Ammon's horn (tissue), 1 donor: ENCODE data around the gene USP40.
A peak's percentile ranks its signal among the peaks of the same experiment; 100 is the strongest.

Source experiments
- DNase-seq: peaks from one replicate; pipeline ENCODE4 v3.0.0-alpha.2; 2016; ENCODE audit warnings: low spot score

The USP40 gene

DNA sequence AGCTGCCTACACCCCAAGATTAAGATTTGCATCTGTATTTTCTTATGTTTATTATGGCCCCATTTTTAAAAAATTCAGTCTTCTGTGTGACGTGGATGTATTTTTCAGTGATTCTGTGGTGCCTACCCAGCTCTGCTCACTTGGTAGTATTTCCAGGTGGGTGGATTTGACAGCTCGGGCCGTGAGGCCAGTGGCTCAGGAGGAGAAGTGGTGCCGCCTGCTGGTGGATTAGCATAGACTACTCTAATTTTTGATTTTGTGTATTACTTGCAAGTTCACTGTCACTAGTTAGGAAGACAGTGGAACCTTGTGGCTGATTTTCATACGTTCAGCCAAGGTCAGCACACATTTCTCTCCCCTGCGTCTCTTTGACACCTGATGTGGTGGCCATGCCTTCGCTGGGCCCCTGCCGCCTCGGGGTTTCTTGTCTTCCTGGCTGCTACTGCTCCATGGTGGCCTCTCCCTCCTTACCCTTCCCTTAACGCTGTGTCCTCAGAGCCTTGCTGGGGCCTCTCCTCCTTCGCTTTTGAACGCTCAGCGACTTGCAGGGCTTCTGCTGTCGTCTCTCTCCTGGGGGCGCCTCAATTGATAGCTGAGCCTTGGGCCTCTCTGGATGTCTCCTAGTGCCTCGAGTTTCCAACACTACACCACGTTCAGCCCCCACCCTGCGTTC lies 122.9 kb downstream of the USP40 start:
- peak; percentile 87 for DNase-seq

DNA sequence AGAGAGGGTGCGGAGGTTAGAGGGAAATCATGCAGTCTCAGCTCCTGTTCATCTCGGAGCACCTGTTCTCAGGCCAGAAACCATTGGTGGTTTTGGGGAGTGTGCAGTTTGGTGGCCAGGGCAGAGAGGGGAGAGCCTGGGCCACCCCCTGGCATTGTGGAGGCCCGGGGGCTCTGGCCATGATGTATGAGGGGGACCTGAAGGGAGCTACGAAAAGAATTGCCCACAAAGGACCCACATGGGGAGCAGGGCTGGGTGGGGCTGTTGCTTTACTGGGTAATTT lies 124.6 kb downstream of the USP40 start:
- DNase-seq, result no peak

DNA sequence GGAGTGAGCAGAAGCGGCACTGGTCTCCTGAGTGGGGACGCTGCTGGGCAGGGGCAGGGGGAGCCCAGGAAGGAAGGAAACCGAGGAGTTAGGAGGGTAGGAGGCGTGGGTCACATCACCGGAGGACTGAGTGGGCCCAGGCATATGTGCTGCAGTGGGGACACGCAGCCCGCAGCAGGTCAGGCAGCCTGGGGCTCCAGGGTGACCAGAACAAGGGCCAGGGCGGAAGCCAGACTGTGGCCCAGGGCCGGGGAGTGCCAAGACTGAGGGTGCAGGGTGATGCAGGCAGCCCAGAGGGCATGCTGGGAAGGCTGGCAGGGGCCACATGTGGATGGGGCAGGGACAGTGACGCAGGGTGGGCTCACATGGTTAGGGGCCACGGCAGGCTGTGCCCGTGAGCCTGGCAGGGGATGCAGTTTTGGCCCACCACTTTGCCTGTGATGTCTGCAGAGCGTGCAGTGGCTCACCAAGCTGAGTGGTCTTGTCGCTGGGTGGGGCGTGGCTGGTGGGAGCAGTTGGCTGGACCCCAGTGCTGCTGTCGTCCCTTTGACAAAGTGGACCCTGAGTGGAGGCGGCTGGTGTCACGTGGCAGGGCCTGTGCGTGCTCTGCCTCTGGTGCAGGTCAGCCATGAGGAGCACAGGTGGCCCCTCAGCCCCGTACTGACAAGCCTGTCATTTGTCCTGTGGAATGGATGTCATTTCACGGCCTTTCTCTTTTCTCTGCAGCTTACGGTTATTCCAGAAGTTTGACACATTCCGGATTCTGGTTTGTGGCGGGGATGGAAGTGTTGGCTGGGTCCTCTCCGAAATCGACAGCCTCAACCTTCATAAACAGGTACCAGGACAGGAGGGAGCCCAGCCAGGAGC lies 125.2 kb downstream of the USP40 start:
- no peak for DNase-seq

DNA sequence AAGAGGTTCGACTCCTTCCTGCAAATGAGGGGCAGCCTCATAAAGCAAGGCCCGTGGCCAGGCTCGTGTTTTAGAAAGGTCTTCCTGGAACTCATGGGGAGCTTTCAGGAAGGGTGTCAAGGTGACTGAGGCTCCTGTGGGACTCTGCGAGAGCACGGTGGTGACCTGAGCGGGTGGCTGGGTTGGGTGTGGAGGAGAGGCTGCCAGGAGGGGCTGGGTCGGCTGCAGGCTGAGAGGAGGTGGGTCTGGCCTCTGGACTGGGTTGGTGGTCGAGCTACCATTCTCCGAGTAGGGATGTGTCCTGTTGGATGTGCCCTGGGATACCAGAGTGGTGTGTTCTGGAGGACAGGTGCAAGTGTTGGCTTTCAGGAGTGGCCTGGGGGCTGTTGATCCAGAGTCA lies 125.9 kb downstream of the USP40 start:
- DNase-seq, result no peak

DNA sequence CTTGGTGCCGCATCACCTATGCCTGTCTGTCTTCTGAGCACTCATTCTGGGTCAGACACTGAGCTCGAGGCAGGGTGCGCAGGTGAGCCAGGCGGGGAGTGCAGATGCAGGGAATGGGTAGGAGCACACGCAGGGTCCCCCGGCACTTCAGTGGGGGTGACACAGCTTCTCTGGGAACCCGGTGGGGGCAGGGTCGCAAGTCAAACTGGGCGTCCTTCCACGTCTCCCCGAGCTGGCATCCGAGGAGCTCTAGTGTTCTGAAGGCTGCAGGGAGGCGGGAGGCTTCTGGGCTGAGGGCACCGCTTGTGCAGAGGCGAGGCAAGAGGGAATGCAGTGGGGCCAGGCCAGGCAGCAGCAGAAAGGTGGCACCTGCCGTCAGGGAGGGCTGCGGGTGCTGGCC lies 126.3 kb downstream of the USP40 start:
- DNase-seq, result no peak

DNA sequence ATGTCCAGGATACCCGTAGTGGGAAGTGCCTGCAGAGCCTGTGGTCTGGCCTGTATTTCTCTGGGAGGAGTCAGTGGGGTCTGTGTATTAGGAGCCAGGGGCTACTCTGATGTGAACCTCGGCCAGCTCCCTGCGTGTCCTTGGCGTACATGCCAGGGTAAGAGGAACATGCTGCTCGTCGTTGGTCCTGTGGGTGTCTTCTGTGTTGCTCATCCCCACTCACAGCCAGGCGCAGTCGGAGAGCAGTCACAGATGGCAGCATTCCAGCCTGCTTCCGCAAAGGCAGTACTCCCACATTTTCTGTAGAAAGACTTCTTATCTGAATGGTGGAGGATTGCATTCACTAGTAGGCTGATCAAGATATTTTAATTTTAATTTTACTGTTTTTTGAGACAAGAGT lies 127.4 kb downstream of the USP40 start:
- DNase-seq, result peak; percentile 89

DNA sequence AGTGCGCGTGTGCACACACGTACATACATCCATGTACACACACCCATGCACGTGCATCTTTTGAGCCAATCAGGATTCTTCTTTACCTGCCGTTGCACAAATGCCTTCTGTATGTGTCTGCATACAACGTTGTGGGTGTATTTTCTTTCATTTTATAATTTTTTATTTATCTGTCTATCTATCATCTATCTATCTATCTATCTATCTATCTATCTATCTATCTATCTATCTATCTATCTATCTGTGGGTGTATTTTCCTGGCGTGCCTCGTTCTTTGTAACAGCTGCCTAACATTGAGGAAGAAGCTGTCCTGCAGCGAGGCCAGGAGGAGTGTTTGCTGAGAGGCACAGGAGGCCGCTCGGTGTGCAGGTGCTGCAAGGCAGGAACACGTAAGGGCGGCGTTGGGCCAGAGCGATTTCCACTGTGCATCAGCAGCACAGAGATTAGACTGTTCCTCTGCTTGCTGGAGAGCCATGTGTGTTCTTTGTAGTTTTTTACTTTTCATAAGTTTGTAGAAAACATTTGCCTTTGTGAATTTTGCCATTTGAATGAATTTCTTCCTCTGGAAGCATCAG lies 127.9 kb downstream of the USP40 start:
- no peak for DNase-seq

DNA sequence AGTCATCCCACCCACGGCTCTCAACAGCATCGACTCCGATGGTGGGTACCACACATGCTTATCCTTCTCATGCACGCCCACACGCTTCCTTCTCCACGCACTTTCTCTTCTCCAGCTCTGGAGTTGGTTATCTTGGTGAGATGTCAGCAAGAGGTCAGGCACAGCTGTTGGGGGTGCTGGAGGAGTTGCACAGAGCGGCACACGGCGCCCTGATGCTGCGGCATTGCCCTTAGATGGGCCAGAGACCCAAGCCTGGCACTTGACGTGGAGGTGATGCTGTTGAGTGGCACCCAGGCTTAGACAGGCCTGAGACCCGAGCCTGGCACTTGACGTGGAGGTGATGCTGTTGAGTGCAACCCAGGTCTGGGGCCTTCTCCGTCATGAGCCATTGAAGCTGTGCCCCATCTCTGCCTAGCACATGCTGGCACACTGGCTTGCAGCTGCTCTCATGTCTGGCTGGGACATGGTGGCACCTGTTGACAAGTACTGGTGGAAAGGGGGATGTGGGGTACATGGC lies 129.1 kb downstream of the USP40 start:
- no peak for DNase-seq

DNA sequence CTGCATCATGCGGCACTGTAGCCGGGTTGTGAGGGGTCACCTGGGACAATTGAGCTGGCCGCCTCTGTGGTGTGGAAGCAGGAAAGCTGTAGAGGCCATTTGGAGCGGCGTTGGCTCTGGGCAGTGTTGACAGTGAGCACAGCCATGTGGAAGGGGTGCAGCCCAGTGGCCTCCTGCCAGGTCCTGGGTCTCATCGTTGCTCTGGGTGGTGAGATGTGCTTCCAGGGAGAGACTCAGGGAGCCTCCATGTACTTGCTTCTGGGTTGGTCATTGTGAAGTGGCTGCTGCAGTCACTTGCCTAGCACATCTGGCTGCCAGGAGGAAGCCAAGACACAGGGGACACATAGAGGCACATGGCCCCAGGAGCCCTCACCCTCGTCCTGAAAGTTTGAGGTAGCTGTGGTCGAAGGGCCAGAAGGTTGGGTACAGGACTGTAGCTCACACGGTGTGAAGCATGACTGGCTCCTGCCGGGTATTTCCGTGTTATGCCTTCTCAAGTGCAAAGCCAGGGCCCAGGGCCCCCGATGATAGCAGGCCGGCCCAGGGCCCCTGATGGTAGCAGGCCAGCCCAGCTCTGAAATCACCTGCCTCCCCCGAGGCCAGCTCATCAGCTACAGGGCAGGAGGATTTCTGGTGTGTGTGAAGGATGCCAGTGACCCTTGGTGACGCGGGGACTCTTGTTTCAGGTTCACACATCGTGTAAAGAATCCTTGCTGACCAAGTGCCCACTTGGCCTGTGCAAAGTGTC lies 129.7 kb downstream of the USP40 start:
- DNase-seq, result no peak

DNA sequence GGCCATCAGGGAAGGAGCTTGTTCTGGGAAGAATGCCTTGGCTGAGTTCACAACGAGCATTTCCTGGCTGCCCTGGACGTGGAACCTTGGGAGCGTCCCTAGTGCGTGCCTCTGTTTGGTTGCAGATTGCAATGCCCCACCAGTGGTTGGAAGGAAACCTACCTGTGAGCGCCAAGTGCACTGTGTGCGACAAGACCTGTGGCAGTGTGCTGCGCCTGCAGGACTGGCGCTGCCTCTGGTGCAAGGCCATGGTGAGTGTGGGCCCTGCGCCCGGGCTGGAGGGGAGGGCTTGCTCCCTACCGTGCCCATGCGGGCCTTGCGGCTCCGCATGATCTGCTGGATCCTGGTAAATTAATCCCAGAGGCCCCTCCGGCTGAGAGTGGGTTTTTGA lies 130.4 kb downstream of the USP40 start:
- no peak for DNase-seq

DNA sequence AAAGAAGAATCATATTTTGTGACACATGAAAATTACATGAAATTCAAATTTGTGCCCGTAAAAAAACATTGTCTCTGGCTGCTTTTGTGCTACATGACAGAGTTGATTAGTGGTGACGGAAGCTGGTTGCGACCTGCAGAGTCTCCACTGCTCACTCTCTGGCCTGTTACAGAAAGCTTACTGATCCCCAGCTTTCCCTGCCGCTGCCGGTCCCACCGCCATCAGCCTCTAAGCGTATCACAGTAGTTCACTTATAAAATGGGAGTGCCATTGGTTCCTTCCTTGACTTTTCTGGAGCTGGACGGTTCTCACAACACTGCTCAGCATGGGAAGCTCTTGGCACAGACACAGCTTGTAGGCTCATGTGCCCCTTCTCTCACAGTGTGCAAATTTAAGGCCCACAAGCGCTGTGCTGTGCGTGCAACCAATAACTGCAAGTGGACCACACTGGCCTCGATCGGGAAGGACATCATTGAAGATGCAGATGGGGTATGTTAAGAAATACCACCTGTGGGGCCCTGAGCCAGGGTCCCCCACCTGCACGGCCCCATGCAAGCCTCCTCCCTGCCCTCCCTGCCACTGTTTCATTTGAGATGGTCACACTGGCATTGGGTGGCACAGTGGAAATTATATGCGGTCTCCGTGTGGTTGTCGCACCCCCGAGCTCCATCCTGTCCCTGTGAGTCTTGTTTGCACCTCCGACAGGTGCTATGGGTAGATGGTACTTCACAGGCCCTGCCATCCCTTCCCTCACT lies 131.0 kb downstream of the USP40 start:
- DNase-seq, result no peak

DNA sequence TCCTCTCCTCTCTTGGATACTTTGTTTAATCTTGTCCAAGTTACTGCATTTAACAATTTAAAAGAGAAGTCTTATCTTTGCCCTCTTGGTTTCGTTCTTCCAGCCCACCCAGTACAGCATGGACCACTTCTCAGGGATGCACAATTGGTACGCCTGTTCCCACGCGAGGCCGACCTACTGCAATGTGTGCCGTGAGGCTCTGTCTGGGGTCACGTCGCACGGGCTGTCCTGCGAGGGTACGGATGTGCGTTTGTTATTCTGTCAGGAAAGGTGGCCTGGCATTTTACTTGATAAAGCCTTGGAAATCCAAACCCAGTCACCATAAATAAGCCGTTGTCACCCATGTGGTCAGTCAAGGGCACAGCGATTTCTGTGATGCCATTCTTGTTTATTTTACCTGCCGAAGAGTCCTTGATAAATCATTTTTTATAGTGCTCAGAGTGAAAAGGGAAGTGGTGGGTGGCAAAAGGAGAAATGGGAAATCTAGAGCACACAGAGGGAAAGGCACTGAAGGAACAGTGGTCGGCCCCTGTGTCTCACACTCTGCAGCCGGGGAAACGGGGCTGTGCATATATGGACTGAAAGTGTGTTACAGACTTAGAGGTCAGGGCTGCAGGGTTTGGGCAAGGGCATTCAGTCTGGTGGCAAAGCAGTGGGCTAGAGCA lies 131.8 kb downstream of the USP40 start:
- no peak for DNase-seq

DNA sequence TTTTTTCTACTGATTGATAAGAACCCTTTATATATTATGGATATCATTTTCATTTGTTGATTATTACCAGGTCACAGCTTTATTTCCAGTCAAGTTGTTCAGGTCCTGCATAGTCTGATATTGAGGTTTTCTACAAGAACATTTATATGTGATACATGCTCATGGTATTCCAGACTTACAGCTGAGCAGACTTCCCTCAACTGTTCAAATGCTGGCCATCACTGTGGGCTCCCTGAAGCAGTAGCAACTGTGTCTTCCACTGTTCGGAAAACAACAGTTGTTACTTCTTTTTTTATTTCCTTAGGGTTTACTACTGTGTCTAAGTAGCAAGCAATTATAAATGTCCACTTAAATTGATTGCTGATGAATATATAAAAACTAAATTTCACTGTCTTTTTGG lies 132.8 kb downstream of the USP40 start:
- DNase-seq, result no peak

DNA sequence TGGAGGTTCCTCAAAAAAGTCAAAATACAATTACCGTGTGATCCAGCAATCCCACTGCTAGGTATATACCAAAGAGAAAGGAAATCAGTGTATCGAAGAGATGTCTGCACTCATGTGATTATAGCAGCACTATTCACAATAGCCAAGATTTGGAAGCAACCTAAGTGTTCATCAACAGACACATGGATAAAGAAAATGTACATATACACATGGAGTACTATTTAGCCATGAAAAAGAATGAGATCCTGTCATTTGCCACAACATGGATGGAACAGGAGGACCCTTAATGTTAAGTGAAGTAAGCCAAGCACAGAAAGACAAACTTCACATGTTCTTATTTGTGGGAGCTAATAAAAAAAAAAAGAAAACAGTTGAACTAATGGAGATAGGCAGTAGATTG lies 133.6 kb downstream of the USP40 start:
- no peak for DNase-seq

DNA sequence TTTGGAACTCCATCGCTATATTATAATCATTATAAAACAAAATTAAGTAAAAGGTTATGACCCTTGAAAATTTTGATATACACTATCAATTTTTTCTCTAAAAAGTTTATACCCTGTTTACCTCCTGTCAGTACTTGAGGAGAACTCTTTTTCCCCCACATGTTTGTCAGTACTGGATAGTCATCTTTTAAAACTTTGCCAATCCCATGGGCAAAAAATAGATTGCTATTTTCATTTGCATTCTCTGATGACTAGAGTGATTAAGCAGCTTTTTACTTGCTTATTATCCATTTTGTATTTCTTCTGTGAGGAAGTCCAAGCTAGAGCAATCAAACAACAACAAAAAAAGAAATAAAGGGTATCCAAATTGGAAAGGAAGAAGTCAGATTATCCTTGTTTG lies 135.9 kb downstream of the USP40 start:
- DNase-seq, result no peak

DNA sequence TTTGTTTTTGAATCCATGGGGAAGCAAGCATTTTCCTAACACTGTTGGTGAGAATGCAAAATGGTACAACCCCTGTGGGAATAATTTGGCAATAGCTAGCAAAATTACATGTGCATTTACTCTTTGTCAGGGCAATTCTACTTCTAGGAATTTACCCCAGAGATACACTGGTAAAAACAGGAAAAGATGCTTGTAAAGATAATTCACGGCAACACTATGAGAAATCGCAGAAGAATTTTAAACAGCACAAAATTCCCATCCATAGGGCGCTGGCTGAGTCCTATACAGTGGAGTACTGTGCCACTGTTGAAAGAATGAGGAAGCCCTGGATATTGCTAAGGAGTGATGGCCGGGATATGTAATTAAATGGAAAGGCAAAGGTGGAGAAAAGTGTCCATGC lies 136.5 kb downstream of the USP40 start:
- no peak for DNase-seq

DNA sequence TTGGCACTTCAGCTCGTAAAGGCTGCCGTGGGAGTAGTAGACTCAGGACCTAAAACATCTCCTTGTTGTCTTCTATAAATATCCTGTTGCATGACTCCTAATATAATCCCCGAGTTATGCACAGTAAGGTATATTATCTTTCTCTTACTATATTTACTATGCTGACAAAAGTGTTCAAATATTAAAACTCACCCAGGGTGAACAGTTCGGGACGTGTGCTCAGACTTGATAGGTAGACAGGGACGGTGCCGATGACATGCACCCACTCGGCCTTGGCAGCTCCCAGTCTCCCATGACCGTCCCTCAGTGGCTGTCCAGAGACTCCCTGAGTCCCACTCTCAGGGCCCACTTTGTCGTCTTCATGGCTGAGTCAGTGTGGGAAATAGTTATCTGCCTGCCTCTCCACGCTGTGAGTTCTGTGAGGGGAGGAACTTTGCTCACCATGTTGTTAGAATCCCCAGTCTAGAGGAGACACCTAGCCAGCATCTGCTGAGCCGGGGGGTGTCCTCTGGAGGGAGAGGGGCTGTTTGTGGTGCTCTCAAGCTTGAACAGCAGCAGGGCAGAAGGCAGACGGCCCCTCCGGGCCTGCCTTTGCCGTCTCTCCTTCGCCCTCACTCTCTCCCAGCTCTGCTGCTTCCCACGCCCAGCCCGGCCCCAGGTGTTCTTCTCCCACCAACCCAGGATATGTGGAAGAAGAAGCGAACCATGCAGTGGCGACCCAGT lies 137.2 kb downstream of the USP40 start:
- no peak for DNase-seq

DNA sequence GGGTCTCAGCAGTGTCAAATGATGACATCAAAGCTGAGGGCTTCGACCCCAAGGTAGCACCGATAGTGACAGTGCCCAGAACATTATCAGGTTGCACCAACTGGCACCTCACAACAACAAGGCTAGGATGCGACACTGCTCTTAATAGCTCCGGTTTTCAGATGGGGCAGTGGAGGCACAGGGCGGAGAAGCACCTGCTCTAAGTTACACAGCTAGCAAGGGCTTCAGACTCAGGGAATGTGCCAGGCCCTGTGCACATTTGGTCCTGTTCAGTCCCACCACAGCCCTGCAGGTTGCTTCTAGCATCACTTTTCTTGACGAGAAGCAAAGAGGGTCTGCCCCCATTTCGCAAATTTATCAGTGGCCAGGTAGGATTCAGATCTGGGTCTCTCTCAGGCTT lies 138.1 kb downstream of the USP40 start:
- DNase-seq, result no peak

DNA sequence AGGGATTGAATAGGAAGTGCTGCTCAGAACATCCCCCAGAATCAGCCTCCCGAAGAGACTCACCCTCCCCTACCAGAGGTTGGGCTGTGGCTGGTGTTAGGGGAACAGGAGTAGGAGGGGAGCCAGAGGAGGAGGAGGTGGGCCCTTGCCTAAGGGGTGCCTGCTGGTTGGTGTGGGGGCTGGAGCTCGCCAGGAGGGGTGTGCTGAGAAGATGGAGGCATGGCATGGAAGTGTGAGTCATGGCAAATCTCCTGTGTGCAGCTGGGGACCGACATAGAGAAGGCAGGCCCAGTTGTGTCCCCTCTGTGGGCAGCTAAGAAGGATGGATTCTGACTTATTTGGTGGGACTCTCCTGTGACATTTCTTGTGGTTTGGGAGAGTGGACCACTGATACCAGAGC lies 138.6 kb downstream of the USP40 start:
- DNase-seq, result no peak

DNA sequence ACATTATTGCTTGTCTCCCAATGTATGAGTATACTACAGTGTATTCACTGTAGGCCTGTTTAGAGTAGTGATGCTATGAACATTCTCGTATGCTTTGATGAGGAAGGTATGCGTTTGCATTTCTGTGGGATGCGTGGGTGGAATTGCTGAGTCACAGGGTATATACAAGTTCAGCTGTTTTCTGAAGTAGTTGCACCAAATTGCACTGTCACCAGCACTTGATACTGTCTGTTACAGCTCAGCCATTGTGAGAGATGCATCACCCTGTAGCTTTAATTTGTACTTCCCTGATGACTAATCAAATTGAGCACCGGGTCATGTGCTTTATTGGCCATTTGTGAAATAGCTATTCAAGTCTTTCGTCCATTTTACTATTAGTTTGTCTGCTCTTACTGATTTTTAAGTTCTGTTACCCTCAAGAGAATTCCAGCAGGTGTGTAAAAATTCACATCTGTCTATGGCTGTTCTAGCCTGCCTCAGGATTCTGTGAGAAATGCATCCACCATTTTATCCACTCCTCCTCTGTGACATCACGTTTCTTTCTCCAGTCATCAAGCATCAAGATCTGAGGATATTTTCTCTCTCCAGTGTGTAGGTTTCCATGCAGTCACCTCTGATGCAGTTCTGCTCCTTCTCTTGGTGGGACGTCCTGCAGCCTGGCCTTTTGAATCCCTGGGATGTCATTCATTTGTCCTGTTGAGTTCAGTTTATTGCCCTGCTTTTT lies 139.8 kb downstream of the USP40 start:
- DNase-seq, result no peak
